ENCODE measurements around the gene FAM184A.
A peak's percentile ranks its signal among the peaks of the same experiment; 100 is the strongest.
"Not testable (repeated sequence)": the region's sequence is repeated elsewhere in the genome, so short reads cannot be mapped to it uniquely, and the experiment has no call there.

The FAM184A gene

DNA sequence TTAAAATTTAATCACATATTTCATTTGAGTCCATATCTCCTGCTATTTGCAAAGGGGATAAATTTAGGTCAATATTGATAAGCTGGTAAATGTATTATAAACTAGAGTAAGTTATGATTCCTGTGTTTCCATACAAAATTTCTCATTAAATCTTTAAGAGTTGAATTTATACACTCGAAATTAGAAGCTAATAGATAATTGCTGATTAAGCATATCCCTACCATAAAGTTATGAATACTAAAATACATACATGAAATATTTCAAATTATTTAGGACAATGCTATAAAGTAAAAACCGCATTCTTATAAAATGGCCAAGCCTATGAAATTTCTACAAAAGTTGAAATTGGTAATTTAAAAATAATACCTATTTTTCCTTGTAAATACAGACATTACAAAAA, 71.5 kb downstream of the FAM184A start:
- DNase-seq = no peak

DNA sequence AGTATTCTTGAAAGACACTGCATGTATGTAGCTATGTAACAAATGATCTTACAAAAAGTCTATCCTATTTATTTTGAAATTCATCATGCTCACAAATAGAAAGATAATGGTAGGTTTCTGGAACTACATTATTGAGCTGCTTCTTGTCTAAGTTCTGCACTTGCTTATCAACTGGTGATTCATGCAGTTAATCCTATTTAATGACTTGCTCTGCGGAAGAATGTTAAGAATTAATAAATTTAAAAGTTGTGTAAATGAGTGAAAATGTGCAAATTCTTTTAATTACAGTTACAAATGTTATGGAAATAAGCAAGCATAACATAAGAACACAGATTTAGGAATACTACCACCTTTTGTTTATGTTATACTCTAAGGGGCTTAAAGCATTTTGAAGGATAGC, 76.4 kb downstream of the FAM184A start:
- no peak for DNase-seq

DNA sequence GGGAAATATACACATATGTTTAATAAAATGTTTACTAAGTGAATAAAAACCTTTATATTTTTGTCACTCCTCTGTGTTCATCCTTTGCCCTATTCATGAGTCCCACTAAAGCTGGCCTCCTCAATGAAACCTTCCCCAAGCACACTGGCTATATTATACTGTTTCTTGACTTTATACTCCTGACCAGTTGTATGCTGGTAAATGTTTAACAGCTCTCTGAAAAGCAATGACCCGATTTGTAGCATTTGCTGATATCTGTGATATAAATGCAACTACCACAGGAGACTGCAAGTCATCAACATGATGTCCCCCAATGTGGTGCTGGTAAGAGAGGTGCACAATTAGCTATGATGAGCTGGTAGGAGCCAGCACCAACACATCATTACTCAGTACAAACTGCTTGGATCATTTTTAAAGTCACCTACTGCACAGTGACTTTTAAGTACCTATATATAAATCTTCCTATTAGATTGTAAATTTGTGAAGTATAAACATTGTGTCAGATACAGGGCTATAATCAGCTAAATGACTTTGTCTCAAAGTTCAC, 78.9 kb downstream of the FAM184A start:
- no peak for DNase-seq

DNA sequence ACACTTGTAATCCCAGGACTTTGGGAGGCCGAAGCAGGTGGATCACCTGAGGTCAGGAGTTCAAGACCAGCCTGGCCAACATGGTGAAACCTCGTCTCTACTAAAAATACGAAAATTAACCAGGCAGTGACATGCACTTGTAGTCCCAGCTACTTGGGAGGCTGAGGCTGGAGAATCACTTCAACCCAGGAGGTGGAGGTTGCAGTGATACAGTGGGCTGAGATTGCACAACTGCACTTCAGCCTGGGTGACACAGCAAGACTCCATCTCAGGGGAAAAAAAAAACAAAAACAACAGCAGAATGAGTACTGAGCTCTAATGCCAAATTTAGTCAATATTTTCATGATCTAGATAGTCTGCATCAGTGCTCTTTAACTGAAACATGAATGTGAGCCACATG, 81.0 kb downstream of the FAM184A start:
- not testable (repeated sequence) for DNase-seq

DNA sequence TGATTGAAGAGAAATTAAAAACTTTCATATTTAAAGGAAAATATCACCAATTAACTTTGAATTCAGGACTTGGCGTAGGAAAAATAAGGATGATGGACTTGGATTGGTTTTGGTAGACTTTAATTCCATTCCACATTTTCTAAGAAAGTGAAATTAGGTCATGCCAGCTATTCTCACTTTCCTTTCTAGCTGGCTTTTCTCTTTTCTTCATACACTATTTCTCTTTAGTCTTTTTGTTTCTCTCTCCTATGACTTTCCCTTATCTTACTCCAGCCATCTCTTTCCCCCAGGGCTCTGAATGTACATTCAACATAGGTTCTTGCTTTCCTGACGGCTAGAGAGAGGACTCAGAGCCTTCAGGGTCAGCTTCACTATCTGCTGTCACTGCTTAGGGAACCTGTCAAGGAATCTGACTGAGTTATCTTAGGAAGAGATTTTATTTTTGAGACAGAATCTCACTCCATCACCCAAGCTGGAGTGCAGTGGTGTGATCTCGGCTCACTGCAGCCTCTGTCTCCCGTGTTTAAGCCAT, 82.1 kb downstream of the FAM184A start:
- no peak for DNase-seq

DNA sequence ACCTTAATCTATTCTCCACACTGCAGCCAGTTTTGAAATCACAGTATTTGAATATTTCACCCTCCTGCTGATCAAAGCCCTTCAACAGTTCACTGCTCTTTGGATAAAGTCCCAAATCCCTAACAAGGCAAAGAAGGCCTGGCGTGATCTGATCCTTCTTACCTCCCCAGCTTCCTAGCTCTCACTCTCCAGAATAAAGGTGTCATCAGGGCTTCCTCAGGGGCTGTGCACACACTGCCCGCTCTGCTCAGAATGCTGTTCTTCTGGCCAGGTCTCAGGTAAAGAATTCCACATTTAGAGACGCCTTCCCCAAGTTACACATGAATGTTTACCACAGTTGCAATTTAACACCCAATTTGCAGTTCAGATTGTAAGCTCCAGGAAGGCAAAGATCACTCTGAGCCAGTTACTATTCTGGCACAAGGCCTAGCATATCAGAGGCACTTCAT, 84.6 kb downstream of the FAM184A start:
- no peak for DNase-seq

DNA sequence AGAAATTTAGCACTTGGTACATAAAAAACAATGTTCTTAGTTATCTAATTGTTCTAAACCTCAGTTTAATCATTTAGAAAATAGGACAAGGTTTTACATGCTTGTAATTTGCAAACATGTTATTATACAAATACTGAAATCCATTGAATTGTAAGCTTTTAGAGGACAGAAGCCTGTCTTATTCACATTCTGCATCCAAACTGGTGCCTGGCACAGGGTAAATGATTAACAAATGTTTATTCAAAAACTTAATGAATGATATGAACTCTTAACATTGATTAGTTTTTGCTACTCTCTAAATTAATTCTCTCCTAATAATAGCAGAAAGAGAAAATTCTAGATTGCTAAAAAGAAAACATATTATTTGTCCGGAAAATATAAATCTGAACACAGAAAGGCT, 85.1 kb downstream of the FAM184A start:
- no peak for DNase-seq

DNA sequence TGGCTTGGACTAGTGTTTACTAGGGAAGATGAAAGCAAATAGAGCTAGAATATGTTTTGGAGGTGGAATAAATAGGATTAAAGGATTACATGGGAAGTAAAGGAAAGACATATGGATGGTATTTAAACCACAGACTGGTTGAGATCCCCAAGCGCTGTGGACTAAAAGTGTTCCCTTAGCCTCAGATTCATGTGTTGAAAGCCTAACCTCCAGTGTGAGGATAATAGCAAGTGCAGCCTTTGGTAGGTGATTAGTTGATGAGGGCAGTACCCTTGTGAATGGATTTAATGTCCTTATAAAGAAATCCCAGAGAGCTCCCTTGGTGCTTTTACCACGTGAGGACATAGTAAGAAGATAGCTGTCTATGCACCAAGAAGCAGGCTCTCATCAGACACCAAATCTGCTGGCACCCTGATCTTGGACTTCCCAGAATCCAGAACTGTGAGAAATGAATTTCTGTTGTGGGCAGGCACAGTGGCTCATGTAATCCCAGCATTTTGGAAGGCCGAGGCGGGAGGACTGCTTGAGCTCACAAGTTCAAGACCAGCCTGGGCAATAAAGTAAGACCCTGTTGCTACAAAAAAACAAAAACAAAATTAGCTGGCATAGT, 86.2 kb downstream of the FAM184A start:
- no peak for DNase-seq

DNA sequence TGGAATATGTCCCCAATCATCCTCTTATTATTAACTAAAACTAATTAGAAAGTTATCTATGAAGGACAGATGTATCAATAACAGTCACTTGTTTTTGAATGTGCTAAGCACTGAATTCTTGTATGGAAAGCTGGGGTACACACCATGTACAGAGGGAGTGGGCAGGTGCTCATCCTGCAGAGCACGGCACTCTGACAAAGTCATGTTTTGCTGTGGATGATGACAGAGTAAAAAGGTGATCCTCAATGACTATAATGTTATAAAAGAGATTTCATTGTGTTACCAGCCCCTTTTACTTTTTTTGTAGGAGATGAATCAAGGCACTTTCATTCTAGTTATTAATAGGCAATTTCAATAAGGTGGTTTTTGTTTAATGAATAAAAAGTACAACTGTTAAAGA, 92.2 kb downstream of the FAM184A start:
- DNase-seq = no peak

DNA sequence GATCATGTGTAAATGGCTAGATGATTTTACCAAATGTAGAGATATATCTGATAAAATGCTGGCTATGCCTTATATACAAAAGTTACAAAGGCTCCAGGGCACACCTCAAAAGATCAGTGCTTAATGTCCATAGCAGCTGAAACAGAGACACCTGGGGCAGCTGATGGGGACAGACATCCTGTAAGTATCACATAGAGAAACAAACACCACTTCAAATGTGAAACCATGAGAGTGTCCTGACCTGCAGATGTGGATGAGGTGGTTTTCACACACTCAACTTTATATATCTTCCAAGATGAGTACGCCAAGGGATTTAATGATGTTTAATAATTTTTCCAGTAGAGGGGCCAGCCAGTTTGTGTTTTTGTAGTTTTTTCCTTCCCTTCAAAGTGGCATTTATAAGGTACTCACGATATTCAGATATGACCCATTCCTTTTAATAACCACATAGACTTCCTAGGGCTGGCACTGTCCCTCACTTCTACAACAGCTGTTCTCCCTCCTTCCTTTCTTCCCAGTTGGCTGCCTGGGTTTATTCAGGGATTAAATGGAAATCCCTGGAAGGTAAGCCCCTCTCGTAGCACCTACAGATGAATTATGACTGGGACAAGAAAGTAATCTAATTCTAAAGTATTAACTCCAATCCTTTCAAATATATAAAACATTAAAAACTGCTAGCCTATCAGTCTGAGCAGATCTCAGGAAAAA, 93.2 kb downstream of the FAM184A start:
- DNase-seq = peak; percentile 62

DNA sequence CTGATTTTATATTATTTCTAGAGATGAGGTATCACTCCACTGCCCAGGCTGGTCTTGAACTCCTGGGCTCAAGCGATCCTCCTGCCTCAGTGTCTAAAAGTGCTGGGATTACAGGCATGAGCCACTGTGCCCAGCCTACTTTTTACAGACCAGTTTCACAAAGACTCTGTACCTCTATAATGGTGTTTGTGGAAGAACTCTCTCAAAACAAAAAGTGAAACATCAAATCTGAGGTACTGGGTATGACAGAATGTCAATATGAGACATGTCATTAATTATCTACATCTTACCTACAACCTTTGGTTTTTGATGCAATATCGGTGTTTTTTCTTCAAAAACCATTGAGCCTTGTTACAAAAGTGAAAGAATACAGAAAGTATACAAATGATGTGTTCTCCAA, 94.1 kb downstream of the FAM184A start:
- DNase-seq = no peak

DNA sequence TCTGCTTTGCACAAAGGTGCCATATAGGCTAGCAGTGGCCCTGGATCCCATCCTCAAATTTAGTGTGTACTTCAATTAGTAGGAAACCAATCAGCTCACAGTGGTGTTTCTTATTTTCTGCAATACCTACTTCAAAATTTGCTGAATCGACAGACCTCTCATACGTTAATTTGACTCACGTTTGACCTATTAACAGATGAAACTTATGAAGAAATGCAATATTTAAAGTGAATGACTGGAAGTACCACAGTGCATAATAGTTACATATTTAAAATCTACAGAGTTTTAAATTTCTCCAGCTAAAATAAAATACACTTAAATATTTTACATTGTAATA, 95.9 kb downstream of the FAM184A start:
- DNase-seq = no peak

DNA sequence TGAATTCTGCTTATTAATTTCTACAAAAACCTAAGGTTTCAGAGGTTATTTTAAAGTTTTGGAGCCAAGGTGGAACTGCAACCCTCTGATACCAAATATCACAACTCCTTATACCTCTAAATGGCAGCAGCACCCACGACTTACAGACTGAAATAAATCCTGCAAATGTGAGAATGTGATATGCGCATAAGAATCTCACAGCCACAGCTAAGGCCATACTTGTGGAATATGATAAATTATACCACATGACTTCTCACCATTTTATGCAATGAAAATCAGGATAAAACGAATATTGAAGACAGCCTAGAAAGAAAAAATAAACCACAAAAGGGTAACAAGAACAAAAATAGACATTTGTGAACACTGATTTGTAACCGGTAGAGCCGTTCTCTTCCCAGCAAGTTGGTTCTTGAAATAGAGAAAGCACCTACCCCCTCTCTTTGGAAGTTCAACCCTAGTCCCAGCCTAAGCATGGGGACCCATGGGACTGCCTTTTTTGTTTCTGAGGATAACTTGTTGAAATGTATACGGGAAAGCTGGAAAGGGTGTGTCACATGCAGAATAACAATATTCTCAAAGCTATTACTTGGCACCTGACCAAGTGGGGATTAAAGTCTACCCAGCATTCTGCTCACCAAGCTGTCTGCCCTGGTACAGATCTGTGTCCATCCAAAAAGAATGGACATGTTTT, 96.4 kb downstream of the FAM184A start:
- DNase-seq = no peak

DNA sequence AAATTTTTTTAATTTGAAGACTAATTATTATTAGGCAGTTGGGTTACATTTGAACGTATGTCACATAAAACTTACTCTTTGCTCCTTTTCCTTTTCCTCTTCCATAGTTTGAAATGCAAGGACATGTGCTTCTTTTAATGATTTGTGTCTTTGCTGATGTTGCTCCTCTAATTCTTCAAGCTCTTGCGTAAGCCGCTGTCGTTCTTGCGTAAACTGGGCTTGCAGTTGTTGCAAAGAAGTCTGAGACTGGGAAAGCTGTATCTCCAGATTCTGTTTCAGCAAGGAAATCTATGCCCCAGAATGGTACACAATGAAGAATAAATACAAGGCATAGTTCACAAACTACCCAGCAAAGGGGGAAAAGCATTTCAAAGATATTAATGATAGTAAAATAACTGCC, 98.4 kb downstream of the FAM184A start:
- no peak for DNase-seq

DNA sequence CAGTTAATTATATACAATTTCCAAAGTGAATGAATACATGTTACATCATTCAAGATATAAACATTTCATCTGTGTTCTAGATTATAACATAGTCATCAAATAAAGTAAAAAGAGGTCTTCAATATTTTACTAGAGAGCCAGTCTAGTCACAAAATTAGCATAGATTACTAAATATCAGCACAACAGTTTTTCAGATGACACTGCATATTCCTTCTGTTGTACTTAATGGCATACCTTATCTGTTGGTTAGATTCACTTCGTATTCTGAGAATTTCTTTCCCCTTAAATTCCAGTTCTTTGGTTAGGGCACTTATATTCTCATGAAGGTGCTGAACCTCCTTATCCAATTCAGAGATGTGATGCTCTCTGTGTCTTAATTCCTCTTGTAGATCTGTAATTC, 103.7 kb downstream of the FAM184A start:
- DNase-seq = no peak

DNA sequence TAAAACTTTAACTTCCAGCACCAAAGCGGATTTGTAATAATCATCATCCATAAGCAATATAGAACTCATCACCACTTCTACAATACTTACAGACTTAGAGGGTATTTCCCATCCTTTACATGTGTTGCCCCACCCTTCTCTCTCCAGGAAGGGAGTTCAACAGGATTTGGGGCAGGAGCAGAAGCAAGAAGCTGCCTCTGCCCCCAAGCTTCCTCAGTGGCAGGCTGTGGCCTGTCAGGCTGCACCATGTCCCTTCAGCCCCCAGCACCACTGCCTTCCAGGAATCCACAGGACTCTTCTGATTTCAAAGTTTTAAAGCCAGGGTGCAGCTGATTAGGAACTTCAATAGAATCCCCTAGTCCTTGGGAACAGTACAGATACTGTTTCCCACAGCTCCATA, 106.8 kb downstream of the FAM184A start:
- DNase-seq = no peak

DNA sequence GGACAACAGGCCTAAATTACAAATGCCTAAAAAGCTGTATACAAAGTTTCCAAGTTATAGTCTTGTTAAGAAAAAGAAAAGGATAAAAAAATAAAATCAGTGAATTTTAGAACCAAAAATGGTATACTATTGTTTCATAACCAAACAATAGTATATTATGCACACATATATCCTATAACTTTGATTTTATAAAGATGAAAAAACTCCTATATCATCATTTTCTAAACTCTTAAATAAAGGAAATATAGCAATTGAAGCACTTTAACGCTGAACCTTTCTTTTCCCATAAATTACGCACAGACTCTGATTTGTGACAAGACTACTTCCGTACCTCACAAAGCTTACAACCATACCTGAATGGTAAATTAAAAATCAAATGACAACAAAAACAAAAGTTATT, 107.6 kb downstream of the FAM184A start:
- DNase-seq = no peak

DNA sequence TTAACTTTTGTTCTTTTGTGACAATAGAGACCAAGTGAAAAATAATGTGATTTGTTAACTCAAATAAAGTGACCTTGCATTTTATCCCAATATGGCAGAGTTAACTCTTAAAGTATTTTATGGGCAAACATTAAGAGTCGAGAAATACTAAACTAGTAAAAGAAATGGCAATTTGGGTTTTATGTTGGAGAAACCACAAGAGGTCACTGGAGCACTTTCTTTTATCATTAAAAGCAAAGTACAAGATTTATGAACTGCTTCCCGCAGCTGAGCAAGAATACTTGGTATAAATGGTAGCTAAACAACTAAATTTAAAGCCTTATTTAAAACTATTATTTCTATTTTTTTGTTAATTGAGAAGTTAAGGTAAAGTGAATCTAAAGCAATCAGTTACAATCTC, 110.0 kb downstream of the FAM184A start:
- peak; percentile 48 for DNase-seq

DNA sequence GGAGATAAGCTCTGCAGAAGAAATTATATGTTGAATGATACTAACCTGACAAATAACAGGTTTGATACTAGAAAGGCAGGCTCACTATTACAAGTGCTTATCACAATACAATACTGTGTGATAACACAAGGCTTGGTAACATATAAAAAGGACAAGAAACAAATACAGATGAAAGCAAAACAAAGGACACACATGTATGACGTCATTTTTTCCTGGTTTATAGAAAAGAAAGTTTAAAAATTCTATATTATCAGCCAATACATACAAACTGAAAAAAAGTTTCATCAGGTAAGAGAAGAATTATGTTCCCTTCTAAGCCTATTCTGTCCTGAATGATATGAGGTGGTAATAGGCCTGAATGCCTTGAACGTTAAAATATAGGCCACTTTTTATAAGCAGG, 111.2 kb downstream of the FAM184A start:
- DNase-seq = no peak

DNA sequence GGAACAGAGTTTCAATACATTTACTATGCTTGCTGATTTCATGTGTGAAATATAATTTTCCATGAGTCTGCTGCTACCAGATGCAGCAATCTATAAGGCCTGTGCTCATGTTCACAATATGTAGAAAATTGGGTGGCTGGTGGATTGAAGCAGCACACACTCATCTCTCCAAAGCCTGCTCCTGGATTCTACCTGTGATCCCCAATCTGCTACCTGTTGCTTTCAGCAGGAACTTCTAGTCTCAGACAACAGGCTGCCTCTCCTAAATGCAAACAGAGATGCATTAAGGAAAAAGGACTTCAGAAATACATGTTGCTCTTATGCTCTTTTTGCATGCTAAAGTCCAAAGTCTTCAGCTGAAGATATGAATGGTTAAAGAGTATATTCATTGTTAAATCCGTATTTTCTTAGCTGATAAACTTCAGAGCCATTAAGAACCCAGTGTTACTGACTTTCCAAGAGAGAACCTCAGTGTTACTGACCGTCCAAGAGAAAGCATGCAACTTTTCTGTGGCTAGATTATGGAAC, 112.6 kb downstream of the FAM184A start:
- DNase-seq = no peak

DNA sequence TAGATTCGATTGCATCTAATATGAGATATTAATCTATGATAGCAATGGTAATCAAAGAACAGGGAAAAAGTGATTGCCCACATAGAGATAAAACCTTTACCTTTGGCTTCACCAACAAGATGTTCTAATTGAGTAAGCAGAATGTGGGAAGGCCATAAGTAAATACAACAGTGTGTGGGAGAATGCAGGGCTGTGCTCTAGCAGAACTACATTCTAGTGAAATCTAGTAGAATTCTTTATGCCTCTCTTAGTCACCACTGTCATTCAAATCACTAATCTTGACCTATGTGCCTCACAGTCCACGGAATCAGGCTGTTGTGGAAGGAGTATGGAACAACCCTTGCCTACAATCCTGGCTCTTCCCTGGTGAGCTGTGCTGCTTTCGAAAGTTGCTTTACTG, 113.1 kb downstream of the FAM184A start:
- DNase-seq = no peak

DNA sequence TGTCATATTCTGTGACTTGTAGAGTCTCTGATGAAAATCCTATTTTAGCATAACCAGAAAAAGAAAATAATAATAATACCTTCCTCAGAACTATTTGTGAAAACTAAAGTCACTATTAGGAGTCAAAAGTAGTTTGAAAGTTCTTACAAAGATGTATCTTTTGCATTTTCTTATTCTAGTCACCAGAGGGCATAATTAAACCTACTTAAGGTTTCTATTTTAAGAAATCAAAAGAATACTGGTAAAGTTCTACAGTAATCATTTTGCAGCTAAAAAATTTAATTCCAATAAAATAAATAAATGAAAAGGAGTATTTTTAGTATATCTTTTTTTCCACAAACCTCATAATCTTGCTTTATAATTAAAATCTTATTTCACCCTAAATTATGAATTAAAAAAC, 115.5 kb downstream of the FAM184A start:
- peak; percentile 11 for DNase-seq

DNA sequence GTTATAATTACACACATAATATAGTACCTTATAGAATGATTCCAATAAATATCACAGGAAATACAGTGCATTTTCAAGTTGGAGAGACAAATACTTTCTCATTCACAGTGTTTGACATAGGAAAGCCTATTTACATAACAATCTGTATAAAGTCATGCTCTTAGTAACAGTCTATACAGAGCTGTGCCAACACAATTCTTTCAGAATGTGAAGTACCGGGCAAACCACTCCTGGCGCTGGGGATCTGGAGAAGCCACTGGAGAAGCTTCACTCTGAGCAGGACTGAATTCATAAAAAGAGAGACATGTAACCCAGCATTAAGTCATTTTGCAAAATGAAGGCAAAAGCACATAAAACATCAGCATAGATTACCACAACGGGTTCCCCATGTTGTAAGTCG, 118.6 kb downstream of the FAM184A start:
- DNase-seq = peak; percentile 46

DNA sequence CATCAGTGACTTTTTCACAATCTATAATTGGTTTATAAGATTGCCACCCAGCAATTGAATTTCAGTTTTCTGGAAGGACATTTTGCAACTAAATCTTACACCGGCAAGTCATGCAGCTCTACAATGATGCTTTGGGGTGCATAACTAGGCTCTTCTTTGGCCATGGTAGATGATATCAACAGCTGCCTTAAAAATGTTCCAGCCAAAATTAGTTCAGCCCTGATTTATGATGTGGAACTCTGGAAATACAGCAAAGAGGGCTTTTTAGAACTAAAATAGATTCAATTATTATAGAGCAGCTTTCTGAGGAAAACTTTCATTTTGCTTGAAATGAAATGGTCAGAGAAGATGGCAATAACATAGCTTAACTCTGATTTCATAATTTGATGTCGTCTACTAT, 125.1 kb downstream of the FAM184A start:
- DNase-seq = no peak

Measured in DMS53 (cell line).